Activated T-helper 1 cell treated with anti-CD3 and anti-CD28 coated beads, Interleukin-2, amount 50 U/mL, for 16 hours (primary cell): ENCODE results near the gene TNS1.

ENCODE experiments used
- DNase-seq, 2 donors: peaks; one replicate each; pipeline ENCODE4 v3.0.0-alpha.2; 2020; ENCODE audit warnings: low read depth in 1 of 2, low spot score in 1 of 2

Gene TNS1

DNA sequence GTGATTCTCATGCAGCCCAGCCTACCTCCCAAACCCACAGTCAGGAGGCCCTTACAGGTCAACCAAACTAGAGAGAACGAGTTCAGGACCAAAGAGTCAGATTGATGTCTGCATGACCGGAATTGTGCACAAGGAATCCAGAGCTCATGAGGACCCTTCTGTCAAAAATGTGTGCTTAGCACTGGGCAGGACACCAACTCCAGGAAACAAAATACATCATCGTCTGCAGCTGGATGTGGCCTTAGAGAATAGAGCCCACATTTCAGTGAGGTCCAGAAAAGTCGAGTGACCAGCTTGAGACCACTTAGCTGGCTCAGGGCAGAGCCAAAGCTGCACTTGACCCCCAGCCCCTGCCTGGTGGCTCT lies 3.2 kb downstream of the TNS1 start:
- no peak for DNase-seq

DNA sequence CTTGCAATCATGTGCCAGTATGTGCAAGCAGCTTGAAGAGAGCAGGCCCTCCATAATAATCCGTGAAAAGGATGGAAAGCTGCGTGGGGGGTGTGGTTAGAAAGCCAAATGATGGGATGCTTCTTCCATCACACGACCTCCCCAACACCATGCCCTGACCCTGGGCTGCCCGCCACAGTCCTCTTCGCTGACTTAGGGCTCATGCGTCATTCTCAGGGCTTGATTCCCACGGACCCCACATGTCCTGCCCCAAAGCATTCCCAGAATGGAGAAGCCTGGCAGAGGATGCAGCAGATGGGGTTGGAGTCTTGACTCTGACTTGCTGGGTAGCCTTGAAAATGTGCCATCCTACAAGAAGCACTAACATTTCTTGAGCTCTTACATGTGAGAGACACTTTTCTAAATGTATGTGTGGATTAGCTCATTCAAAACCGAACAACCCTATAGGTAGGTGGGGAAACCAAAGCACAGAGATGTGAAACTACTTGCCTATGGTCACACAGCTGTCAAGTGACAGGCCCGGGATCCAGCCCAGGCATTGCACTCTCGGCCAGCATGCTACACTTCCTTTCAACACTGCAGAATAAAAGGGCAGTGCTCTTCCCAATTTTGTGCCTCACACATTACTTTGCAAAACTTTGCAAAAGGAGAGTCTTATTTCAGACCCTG lies 3.7 kb downstream of the TNS1 start:
- no peak for DNase-seq

DNA sequence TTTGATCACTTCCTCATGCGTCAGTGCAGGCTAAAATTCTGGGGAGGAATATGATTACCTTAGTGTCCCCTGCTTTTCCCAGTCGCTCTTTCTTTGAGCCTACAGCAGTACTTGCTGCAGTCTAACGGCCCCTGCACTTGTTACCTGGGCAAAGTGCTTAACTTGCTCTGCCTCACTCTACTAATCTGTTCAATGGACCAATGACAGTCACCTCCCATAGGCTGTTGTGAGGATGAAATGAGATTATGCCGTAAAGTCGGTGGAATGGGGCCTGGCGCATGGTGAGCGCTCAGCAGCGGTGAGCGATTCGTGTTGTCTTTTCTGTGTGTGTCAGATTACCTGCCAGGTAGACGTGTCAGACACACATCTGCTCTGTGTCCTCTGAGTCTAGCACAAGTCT lies 5.3 kb downstream of the TNS1 start:
- no peak for DNase-seq

DNA sequence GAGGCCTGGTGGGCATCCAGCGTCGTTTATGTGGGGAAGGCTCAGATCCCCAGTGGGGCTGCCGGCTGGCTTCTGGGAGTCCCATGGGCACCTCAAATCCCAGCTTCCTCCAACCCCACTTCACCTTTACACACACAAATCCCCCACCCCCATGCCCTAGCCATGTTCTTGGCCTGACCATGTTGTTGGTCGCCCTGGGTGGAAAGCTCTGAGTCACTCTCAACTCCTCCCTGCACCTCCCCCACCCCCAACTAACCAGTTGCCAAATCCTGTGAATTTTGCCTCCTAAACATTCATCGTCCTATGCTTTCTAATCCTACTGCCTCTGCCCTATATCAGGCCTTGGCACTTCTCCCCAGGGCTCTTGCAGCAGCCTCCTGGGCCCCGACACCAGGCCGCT lies 6.4 kb downstream of the TNS1 start:
- no peak for DNase-seq

DNA sequence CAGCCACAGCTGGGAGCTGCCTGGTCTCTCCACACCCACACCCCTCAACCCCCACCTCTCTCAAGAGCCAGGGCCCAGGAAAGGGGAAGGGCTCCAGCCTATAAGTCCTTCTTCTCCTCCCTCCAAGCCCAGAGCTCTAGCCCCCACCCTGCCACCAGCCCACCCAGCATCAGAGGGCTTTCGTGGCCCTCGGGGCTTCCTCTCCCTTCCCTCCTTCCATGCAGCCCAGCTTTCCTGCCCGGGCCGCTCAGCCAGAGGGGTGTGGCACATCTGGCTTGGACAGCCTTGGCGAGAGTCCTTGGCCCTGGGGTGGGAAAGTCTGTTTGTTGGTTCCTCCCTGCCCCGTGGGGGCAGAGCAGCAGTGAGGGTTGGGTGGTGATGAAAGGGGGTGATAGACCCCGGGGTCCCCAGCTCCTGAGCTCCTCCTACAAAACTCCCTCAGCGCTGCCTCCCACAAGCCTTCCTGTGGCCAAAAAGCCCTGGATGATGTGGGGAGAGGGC lies 7.0 kb downstream of the TNS1 start:
- no peak for DNase-seq

DNA sequence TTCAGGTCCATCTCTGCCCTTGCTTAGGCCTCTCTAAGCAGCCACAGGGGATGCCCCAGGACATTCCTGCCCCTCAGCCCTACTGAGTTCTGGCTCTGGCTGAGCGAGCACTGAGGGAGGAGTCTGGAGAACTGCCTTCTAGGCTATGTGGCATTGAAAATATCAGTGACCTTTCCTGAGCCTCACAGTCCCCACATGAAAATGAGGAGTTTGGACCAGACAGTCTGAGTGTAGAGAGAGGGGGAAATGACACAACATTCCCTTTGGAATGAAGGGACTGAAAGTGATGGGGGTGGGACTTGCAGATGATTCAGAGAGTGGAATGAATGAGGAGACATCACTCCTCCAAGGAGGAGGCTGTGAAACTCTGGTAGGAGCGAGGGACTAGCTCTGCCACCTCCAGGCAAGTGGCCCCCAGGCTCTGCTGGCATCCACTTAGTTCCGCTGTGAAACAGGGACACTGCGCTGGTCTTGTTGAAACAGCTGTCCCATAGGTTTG lies 8.0 kb downstream of the TNS1 start:
- no peak for DNase-seq

DNA sequence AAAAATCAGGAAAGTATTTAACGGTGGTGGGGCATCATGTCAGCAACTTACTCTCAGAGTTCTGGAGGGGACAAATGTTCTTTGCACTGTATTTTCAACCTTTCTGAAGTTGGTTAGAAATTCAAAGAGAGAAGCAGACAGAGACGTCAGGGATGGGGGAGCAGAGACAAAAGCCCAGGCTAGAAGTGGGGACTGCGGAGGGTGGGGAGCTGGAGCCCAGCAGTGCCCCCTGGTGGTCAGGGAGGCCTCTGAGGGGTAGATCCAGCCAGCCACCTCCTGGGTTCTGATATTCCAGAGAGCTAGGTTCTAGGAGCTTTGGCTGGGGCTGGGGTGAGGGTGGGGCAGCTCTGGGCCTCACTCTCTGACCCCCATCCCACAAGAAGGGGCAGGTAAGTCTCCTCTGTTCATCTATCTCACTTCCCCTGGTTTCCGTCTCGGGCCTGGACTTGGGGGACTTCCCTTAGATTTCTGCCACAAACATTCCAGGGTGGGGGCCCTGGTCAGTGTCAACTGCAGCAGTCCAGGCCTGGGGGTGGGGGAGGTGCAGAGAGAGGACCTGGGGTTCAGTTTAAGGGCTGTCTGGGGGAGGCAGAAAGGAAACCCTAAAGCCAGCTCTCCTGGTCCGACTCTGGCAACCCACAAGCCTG lies 8.9 kb downstream of the TNS1 start:
- DNase-seq: peak; percentile 8 to 23

DNA sequence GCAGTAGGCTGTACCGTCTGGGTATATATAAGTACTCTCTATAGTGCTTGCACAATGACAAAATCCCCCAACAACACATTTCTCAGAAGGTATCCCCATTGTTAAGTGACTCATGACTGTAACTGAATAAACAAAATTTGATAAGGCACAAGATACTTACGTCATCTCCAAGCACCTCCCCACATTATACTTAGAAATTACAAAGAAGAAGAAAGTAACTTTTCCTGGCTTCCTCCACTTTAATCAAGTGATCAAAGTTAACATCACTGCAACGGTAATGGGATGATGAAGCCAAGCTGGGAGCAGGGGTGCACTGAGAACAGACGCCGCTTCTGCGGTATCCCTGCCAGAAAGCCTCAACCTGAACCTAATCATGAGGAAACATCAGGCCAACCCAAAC lies 9.7 kb downstream of the TNS1 start:
- DNase-seq: no peak

DNA sequence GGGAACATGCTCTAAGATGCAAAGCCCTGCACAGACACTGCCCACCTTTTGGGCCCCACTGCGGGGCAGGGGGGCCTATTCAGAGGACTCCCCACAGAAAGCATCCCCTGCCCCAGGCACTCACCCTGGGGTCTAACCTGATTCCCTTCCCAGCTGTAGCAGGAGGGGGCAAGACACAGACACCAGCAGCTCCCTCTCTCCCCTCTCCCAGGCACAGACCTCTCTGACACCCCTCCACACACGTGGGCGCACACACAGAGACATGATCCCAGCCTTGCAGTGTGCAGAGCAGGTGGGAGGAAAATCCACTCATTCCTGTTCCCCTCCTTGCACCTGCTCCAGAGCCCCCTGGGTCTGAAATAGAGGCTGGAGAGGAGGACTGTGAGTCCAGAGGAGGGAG lies 10.7 kb downstream of the TNS1 start:
- DNase-seq: no peak

DNA sequence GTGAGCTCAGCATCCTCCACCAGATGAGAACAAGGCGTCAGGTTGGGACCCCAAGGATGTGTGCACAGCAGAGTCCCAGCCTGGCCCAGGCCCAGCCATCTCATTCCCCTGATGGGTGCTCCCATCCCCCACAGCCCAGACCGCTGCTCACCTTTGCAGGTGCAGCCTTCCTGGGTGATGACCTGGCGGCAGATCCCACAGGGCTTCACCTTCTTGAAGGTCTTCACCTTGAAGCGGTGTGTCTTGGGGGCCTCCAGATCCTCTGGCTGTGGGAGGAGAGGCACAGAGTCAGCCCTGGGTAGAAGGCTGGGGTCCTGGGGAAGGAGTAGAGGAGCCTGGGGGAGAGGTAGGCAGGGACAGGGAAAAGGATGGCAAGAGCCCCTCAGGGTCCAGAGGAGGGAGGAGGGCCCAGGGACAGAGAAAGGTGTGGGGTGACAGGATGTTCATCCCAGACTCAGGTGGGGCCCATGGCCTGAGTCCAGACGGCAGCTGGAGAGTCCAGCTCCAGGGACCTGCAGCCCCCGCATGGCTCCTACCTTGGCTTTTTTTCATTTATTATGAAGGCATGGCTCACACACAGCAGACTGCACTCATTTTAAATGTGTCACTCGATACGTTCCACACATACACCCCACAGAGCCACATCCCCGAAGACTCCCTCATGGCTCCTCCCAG lies 11.9 kb downstream of the TNS1 start:
- DNase-seq: no peak

DNA sequence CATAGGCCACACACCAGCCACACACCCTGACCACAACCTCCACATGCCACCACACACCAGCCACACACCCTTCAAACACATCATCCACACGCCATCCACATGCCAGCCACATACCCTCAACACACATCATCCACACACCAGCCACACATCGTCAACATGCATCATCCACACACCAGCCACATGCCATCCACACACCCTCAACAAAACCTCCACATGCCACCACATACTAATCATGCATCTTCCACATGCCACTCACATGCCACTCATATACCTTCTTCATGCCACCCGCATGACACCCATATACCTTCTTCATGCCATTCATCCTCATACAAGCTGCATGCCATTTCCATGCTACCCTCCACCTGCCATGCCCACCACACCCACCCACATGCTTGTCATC lies 12.4 kb downstream of the TNS1 start:
- no peak for DNase-seq

DNA sequence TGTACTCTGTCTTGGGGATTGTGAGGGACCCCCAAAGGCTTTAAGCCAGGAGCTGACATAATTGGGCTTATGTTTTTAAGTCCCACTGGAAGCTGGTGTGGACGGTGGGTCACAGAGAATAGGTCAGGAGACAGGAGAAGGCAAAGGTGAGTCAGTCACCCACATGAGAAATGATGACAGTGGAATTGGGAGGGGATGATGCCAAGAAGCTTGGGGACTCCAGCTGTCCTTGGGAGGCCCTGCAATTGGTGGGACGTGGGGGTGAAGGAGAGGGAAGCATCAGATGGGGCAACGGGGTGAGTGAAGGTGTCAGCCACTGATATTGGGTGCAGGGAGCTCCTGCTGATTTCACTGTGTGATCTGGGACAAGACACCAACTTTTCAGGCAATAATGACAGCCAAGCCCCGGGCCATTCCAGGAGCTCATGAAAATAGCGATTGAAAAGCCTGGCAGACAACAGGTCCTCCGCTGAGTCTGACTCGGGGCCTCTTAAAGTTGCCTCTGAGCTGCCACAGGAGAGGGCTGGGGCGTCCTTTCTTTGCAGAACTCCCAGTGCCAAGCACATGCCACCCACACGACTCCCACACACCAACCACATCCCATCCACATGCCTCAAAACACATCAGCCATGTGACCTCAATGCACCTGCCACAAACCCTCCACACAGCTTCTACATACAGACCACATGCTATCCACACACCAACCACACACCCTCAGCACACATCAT lies 13.4 kb downstream of the TNS1 start:
- DNase-seq: no peak

DNA sequence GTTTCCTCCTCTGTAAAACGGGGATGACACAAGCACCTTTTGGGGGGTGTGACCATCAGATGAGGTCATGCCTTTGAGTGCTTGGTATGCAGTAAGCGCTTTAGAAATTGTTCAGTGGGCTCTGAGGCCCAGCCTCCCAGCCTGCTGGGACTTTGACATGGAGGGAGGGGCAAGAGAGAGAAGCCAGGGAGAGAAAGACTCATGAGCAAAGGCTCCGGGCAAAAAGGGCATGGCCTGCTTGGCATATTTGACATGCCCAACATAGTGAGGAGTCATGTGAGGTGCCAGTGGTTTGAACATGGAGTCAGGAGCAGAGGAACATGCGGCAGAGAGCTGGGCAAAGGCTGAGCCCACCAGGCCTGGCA lies 14.0 kb downstream of the TNS1 start:
- no peak for DNase-seq

DNA sequence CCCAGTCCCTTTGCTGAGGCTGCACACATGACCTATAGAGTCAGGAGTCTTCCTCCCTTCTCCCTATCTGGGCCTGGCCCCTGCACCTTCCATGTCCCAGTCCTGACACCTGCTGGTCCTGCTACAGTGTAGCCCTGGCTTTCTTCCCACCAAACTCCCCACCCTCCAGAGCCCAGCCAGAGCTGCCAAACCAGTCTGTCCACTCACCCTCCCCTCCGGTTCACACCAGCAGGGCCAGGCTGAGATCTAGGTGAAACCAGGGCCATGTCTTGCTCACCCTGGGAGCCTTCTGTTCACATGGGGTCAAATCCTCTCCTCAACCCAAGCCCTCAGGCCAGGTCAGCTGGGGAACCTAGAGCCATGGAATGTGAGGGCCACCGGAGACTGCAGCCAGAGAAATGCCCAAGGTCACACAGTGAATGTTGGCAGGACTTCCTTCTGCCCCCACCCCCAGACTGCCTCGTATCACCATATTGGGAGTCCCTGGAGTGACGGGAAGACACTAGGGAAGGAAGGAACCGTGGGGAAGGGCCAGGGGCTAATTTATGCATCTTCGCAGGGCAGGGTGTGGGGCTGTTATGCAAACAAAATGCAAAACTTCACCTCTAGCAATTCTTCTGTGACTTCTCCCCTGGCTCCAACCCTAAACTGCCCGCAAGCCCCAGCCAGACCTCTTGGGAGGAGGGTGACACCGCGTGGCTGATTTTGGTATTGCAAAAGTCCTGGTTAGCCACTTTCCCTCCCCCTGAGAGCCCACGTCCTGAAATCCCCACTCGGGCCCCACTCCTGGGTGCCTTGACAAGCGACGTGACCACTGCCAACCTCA lies 14.6 kb downstream of the TNS1 start:
- peak; percentile 10 to 13 for DNase-seq

DNA sequence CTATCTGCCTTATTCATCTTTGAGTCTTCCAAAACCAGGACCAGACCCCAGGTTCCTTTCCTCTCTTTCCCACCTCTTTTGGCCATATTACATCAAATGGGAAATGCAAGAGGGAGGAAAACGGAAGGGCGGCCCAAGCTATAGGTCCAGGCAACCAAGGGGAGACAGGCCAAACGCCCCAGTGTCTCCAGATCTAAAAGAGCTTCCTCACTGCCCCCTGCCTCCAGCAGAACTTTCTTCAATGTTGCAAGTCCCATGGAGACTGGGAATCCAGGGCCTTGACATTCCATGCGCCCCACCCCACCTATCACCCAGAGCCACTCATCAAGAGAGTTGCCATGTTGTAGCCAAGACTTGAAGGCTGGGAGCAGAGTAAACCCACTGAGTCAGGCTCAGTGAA lies 15.4 kb downstream of the TNS1 start:
- DNase-seq: no peak

DNA sequence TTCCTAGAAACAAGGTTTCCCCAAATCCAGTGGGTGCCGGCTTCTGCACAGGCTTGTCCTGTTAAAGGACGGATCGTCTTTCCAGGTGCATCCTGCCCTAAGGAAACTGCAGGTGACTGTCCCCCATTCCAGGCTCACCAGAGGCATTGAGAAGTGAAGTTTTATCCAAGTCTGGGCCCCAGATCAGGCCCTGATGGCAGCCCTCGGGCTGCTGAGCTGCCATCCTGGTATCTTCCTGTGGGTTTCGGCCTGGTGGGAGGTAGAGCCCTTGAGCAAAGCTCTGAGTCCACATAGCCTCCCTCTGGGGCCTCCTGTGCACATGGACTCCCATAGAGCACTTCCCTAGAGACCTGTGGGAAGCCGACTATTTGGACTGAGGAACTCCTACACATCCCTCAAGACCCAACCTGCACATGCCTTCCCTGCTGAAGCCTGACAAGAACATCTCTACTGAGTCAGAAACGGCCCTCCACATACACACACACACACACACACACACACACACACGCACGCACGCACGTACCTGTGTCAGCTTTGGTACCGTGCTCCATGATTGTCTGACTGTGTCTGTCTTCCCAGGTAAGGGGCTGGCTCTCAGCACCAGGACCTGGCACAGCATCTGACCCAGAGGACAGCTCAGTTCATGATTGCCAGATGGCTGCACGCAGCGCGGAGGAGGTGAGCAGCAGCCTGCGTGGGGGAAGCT lies 16.4 kb downstream of the TNS1 start:
- DNase-seq: no peak

DNA sequence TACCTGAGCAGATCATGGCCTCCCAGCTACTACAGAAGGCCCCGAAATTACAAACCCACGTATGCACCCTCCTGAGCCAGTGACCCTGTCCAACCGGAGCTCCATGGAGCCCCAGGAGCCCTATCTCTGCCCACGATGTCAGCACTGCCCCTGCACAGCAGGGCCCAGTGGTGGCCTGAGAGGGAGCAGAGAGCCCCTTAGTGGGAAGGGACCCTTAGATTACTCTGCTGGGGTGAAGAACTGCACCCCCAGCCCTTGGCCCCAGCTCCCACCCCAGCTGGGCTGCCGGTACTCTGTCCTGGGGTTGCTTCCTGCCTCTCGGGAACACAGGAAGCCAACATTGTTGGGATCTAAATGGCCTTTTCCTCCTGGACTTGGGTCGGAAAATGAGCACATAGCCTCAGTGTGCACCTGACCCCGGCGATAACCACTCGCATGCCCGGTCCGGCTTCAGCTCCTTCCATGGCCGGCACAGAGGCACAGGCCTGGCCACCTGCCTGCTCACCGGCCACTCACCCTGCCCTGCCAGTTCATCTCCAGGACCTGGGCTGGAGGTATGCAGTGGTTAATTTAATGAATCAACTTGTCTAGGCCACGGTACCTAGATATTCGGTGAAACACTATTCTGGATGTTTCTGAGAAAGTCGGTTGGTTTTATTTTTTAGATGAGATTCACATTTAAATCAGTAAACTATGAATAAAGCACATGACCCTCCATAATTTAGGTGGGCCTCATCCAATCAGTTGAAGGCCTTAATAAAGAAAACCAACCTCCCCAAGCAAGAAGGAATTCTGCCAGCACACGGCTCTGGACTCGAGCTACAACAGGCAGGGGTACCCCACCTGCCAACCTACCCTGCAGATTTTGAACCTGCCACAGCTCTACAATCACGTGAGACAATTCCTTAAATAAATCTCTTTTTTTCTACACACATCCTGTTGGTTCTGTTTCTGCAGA lies 19.2 kb downstream of the TNS1 start:
- DNase-seq: no peak

DNA sequence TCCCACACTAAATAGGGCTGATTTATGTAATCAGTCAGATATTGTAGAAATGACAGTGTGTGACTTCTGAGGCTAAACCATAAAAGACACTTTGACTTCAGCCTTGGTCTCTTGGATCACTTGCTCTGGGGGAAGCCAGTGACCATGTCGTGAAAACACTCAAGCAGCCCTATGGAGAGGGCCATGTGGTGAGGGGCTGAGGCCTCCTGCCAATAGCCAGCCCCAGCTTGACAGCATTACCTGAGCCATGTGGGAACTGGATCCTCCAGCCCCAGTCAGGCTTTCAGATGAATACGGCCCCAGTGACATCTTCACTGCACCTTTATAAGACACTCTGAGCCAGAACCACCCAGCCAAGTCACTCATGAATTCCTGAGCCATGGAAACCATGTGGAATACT lies 20.8 kb downstream of the TNS1 start:
- no peak for DNase-seq

DNA sequence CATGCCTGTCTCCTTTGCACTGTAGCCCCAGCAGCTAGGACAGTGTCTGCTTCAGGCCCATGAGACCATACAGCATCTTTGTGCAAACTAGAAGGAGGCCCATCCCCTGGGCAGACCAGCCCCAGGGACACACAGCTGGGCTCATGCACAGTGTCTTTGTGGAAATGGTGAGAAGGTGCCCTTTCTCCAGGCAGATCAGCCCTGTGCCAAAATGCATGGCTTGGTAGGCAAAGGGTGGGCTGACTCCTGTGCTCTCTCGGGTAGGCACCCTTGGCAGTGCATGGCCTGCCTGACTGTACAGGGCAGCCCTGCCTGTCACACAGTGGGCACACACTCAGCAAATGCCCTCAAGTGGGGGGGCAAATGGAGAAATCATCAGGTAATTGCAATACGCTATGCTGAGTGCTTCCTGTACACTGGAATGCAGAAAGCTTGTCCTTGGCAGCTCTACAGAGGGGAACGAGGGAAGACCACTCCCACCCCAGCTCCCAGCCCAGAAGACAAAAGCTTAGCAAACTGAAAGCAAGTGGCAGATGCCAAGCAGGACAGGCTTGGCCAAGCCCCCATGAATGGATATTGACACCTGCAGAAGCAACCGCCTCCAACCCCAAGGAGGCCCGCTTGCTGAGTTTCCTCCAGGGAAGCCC lies 21.6 kb downstream of the TNS1 start:
- no peak for DNase-seq
